GM21526 (cell line): Measurements from ENCODE around the gene UST.
"Not testable (repeated sequence)": the region's sequence is repeated elsewhere in the genome, so short reads cannot be mapped to it uniquely, and the experiment has no call there.

Source experiments
- ATAC-seq: cut with Tn5 transposase; IDR thresholded peaks from one replicate; pipeline ENCODE4 v1.9.1; 2021; ENCODE audit warnings: moderate library complexity; ENCODE audit not compliant: unreplicated experiment, low FRiP score

Gene UST

GRCh38 chr6:148890096-148890495 lies 143.3 kb downstream of the UST start:
- ATAC-seq: no peak

- ATAC-seq: no peak
These were observed 144.0 kb downstream of the UST start for GRCh38 chr6:148890652-148891404.

DNA sequence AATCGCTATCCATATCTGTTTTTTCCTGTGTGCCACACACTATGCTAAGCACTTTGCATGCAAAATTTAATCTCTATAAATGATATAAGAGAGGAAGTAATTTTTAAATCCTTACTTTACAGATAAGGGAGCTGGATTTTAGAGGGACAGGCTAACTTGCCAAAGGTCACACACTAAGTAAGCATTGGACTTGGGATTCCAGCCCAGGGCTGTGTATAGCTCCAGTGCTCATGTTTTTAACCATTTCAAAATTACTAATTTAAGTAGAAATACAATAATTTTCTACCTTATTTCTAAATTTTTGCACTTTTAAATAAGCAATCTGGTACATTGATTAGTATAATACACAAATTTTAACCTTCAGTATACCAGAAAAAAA lies 144.6 kb downstream of the UST start:
- no peak for ATAC-seq

DNA sequence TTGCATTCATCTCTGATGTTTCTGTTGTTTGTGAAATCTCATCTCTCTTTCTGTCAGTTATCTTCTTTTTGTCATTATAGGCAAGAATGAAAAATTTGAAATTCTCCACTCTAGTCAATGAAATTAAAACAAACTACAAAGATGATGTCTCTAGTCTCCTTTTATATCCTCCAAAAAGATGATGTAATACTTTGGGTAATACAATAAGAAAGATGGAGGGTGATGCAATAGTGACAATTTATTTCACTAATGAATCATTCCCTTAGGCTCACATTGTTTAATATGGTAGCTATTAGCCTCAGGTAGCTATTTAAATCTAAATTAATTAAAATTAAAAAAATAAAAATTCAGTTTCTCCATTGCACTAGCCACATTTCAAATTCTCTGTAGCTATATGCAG lies 145.4 kb downstream of the UST start:
- no peak for ATAC-seq

- ATAC-seq: no peak
These were observed 146.2 kb downstream of the UST start for GRCh38 chr6:148893073-148893472.

DNA sequence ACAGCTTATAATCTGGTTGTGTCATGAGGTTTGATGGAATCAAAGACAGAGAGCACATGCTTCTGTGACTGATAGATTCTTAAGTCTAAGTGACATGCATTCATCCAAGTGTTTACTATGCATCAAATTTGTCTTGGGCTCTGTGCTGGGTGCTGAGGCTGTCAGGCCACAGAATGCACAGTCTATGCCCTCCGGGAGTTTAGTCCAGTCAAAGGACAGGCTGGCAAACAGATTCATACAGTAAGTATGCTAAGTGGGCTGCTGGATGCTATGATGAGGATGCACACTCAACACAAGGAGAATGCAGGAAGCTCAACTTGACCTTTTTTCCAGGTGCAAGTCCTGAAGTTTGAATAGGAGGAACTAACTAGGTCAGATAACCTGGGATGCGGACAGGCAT lies 146.7 kb downstream of the UST start:
- ATAC-seq: no peak

- ATAC-seq: no peak
These were observed 151.7 kb downstream of the UST start for GRCh38 chr6:148898376-148899014.

DNA sequence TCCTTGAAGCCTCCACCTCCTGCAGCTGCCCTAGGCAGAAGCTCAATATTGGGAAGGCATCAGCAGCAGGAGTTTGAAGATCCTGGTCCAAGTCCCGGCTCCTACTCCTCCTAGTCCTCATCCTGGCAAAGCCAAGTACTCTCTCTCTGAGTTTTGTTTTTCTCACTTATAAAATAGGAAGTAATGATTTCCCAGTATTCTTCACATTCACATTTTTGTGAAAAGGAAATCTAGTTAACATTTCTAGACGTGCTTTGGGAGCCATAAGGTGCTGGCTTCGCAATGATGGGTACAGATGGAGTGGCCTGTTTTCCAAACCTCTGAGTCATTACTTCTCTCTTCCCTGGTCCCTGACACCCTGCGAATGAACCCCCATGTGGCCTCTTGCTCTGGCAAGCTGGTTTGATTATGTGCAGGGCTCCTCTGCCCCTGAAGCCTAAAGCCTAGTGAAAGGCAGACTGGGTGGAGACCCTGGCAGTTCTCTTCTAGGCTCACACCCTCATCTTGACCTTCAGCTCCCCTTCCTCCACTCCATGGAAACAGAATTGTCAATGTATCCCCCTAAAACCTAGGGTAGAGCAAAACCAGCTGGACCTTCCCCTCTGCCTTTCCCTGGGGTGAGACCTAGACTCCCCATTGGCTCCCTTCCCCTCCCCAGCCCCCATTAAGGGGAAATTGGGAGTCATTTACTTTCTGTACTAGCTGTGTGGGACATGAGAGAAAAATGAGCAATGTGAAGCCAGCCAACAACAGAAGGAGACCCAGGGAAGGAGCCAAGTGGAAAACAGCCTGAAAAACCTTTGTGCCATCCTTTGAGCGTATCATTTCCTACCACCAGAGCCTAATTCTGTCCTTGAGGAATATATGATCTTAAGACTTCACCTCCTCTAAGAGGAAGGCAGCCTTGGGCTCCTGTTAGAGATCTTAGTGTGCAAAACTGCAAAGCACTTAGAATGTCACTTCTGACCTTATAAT lies 158.4 kb downstream of the UST start:
- no peak for ATAC-seq

GRCh38 chr6:148905901-148906300 lies 159.1 kb downstream of the UST start:
- ATAC-seq: no peak

DNA sequence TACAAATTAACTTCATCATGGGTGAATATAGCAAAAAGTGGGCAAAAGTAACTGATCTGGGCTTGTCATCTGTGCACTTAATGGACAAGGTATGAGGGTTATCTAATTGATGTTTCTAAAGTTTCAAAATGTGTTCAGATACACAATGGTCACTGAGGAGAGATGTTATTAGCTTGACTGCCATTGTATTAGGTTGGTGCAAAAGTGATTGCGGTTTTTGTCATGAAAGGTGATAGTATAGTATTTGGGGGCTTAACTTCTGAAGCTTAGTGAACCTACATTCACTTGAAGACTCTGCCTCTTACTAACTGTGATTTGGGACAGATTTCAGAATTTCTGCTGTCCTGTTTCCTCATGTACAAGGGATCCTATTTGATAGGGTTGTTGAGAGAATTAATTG lies 159.6 kb downstream of the UST start:
- no peak for ATAC-seq

GRCh38 chr6:148907573-148907972 lies 160.7 kb downstream of the UST start:
- no peak for ATAC-seq

- no peak for ATAC-seq
These were observed 165.4 kb downstream of the UST start for GRCh38 chr6:148912252-148912651.

DNA sequence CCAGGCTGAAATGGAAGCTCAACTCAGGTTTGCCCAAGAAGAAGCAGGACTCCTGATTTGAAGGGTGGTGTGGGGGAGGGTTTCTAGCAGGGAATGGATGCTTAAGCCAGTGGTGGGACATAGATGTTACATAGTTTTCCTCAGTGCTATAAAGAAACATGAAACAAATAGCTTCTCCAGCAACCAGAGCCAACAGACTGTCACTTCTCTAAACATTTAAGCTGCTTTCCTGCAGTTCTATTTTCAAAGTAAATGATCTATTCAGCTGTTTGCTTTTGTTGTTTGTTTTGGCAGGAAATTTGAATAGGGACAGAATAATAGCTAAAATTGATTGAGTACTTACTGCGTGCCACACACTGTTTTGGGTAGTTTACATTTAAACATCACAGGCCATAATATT lies 169.0 kb downstream of the UST start:
- no peak for ATAC-seq

- ATAC-seq: not testable (repeated sequence)
These were observed 169.7 kb downstream of the UST start for GRCh38 chr6:148916485-148916884.

- no peak for ATAC-seq
These were observed 177.6 kb downstream of the UST start for GRCh38 chr6:148924226-148925012.

GRCh38 chr6:148925701-148926100 lies 178.9 kb downstream of the UST start:
- no peak for ATAC-seq

GRCh38 chr6:148926478-148926877 lies 179.6 kb downstream of the UST start:
- ATAC-seq: no peak

DNA sequence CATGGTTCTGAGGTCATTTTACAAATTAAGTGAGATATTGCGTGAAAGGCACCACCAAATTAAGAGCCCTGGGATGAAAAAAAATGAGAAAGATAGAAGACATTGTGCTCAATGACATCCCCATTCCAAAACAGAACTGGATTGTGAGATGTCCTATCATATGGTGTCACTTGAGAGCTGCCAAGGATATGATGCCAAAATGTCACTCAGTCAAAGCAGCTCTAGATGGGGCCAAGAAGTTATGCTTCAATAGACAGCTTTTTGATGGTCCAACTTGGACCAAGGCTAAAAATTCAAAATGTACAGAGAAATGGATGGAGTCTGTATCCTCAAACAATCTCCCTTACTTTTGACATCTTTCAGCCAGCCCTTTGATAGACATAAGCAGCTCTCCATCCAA lies 180.8 kb downstream of the UST start:
- ATAC-seq: no peak

DNA sequence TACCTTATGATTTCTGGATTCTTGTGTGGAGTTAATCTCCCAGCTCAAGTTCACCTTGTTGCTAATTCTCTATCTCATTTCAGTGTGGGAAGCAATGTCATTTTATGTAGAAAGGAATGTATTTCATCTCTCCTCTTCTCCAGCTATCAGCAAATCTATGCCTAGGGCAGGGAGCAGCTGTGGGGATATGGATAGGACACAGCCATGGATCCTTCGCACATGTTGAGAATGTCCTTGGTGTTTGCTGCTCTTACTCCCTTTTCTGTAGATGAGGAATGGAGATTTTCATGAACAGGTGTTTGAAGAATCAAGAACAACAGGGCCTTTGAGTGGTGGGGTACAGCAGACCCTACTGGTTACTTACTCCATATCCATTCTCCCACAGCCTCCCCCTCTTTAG lies 182.0 kb downstream of the UST start:
- ATAC-seq: no peak

DNA sequence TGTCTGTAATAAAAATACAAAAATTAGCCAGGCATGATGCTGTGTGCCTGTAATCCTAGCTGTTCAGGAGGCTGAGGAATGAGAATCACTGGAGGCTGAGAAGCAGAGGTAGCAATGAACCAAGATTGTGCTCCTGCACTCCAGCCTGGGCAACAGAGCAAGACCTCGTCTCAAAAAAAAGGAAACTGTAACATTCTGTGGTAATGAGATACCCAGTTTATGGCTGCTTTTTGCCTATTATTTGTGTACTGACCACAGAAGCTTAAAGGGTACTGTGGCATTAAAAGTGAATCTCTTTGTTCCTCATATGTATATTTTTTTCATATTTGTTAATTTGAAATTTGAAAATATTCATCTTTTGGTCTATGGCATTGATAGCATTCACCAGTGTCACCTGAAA lies 185.4 kb downstream of the UST start:
- no peak for ATAC-seq
